HG02938 (cell line): ENCODE results near the gene NMRK1.

Experiments
- ATAC-seq: cut with Tn5 transposase; IDR thresholded peaks from one replicate; pipeline ENCODE4 v1.9.1; 2021; ENCODE audit warnings: mild to moderate bottlenecking, moderate library complexity; ENCODE audit not compliant: unreplicated experiment

NMRK1 gene

DNA sequence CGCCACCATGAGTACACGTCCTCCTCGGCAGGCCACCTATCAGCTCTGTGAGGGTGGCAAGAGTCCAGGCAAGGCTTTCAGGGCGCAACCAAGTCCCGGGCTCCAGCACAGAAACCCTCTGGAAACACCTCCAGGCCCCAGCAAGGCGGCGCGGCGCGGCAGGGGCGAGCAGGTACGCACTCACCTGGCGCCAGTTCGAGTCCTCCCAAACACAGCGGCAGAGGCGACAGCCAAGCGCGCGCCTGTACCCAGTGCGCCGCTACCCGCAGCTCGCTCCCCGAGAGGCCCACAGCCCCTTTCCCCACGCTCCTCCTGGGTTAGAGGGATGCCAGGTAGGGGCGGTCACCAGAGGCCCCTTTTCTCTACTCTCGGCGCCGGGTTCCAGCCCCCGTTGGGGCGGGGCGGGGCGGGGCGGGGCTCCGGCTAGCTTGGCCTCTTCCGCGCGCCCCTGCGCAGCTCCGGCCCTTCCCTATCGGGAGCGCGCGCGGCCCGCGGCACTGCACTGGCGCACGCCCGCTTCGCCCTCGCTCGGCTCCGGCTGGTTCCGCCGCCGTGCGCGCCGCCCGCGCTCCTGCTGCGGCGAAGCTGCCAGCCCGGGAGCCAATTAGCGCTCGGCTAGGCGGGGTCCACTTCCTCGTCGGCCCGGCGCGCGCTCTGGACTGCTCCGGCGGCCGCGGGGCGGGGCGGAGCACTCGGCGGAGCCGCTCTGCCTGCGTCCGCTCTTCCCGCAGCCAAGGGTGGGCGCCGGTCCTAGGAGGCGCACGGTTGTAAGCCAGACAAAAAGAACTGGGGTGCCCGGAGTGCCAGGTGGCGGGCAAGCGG is at the start of gene NMRK1, which contains the start of gene OSTF1:
NMRK1 (minus strand) TSS at position 332 of the 822 bp plus-strand sequence. CDS start 5,040 bp downstream, outside the sequence.
OSTF1 (plus strand) TSS at position 691 of the 822 bp plus-strand sequence. CDS start 179 bp downstream, outside the sequence.
- ATAC-seq = peak; percentile 75

DNA sequence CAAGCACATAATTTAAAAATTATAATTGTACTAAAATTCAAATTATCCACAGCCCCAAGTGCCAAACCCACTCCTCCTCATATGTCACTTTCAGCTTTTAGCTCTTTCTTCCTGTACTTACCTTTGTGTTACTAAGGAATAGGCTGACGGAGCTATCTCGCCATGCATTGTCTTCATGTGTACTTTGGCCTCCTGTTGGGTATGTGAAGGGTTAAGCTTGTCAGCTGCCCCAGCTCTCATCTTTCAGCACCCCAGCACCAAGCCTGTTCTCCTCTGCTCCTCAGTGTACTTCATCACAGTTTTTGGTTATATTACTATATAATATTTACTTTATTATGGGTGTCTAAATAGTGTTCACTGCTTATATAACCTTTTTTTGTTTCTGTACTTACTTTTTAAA is 46.5 kb upstream of the NMRK1 start:
- ATAC-seq = no peak

DNA sequence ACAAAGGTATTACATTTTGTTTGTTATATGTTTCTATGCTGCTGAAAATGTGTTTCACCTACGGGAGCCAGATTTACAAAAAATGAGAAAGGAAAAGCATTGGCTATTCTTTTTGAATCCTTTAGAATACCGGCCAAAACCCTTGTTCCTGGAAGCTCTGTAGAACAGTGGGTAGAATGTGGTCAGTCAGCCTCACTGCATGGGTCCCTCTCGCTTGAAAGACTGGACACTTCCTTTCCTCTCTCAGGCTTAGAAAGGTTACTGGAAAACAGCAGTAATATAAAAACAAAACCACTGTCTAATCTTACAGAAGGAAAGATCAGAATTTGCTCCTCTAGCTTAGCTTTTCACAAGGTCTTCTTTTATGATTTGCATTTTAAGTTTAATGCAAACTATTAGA is 45.4 kb upstream of the NMRK1 start:
- no peak for ATAC-seq

DNA sequence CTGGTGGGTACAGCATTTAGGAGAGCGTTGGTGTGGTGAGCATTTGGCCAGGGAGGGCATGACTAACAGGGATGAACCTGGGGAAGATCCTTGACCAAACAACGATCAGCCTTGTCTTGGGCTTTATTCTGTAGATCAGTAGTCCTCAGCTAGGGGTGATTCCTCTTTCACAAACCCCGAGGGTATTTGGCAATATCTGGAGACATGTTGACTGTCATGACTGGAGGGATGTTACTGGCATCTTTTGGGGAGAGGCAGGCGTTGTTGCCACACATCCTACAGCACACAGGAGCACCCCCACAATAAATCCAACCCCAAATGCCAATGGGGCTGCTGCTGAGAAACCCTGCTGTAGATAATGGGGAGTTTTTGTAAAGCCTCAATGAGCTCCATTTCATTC is 44.3 kb upstream of the NMRK1 start:
- ATAC-seq = no peak

DNA sequence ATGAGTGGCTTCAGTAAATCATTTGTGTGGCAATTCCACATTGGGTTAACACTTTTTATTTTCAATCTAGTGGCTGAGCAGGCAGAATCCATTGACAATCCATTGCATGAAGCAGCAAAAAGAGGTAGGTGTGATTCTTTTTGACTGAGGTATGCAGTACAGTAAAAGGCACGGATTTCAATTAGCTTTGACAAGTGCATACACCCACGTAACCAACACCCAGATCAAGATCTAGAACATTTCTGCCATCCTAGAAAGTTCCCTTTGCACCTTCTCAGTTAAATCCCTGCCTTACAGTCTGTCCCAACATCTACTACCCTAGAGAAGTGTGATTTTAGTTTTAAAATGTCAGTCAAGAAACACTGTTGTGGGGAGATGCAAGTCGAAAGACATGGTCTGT is 43.7 kb upstream of the NMRK1 start:
- ATAC-seq = no peak

DNA sequence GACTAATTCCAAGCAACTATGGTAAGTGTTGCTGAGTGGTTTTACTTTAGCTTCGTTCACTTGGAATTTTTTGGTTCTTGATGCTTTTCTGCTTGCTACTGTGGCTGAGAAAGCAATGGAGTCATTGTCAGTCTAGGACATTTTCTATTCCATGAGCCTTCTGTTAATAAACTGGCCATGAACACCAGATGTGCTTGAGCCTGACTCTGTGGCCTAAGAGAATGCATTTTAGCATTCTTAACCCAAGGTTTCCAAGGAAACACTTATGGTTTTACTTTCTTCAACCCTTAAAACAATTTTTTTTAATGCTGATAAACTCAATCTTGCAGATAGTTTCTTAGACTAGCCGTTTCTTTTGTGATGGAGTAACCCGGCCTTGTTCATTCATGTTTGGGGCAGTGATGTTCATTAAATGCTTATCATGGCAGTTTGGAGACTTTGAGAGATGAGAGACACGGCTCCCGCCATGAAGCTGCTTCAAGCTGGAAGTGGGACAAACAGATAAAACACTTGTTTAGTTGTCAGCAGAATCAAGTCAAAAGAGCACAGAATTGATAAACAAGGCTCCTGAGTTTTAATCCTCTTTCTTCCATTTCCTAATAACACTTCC is 42.8 kb upstream of the NMRK1 start:
- ATAC-seq = no peak

DNA sequence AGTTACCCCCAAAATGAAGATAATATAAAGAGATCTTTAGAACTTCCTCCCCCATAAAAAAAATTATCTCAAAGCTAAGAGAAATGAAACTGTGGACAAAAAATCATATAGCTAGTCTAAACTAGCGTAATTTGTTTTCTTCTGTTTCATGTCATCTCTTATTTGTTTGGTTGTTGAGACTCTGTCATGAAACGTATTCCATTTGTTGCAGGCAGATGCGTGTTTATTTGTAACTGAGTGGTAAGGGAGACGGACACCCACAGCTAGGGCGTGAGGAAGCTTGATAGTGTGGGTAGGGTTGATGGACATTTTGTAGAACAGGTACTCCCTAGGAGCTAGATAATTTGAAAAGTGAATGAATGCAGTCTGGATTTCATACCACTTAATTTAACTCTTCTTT is 42.2 kb upstream of the NMRK1 start:
- no peak for ATAC-seq

DNA sequence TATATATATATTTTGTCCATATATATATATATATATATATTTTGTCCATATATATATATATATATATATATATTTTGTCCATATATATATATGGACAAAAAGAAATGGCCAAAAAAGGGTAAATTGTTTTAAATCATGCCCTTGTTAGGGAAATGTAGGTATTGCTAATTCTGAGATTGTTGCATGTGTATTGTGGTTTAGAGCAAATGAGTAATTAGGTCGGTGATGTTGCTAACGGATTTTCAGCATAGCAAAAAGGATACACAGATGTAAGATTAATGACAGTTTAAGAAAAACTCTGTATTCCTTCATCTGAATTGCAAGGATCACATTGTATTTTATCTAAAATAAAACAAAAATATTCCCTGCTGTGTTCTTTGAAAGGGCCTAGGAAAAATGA is 40.6 kb upstream of the NMRK1 start:
- ATAC-seq = no peak

DNA sequence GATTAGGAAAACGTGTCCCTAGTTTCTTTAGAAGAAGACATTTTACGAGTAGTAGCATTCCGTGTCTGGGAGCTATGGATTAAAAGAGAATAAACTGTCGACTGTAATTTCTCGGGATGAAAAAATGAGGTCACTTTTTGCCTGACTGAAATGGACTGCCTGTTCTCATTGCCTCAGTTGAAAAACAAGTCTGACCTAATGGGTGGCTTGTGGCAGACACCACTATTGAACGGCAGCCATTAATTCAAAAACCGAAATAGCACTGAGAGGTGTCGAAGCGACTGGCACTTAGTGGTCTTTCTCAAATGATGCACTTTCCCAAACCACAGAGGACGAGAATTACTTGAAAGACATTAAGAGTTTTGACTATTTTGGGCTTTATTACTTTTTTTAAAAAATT is 35.7 kb upstream of the NMRK1 start:
- ATAC-seq = no peak

DNA sequence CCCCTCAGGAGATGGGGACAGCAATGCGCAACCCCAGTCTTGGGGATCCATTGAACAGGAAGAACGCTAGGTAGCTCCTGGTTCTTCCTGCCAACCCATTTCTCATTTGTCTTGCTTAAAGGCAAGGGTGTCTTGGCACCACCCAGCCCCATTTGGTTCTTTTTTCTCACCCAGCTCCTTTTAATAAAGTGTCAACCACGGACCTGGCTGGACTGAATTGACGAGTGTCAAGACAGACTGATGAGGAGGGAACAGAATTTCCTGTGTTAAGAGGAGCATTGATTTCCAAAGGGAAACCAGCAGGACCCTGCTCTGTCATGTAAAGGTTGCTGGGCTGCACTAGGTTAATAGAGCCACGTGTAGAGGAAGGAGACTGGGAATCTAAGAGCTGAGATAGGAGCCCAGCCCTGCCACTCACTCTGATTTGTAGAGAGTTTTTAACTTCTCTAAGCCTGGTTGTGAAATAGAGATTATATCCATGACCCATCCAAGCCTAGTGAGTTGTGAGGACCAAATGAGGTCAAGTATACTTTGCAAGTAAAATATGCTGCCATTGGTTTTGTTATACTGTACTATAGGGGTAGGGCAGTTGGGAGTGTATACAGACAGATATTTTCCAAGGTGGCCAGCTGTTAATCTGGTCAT is 34.1 kb upstream of the NMRK1 start:
- ATAC-seq = no peak

DNA sequence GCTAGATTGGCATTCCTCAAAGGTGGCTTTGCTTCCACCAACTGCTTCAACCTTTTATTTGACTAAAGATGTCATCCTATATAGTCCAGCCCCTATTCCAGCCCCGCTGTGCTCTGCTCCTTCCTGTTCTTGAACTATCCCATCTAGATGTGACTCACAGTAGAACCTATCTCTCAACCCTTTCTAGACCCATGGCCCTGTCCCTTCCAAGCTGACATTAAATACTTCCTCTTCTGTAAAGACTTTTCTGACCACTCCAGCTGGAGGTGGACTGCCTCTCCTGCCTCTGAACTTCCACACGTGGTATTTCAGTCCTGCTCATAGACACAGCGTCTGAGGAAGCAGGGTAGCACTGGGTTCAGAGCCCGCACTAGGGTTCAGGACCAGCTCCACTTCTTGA is 32.7 kb upstream of the NMRK1 start:
- no peak for ATAC-seq

DNA sequence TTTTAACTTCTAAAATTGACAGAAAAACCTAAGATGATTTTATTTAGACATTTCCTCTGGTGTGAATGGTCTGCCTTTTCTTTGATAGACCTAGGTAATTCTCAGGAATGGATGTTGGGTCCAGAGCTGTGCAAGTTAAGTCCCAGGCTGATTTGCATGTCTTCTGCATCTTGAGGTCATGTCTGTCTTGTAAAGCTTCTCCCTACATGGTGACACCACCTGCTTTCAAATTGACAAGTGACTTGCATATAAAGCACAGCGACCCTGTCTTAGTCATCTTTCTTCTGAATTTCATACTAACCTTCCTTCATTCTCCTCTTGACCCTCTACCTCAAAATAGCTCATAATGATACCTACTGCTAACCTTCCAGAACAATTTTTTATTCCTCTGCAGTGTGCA is 29.6 kb upstream of the NMRK1 start:
- ATAC-seq = no peak

DNA sequence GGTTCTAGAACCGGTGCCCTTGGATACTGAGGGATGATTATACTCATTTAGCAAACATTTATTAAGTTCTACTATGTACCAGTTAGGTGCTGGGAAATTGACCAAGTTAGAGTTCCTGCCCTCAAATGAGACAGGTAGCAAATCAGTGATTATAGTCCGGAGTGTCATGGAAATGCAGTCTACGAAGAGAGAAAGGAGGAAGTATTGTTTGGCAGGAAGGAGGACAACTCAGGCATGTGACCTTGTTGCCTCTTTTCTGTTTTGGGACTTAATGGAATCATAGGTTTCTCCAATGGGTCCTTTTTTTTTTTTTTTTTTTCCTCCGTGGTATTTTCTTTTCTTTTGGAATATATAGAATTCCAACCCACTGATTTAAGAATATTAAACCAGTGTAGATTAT is 28.4 kb upstream of the NMRK1 start:
- no peak for ATAC-seq

DNA sequence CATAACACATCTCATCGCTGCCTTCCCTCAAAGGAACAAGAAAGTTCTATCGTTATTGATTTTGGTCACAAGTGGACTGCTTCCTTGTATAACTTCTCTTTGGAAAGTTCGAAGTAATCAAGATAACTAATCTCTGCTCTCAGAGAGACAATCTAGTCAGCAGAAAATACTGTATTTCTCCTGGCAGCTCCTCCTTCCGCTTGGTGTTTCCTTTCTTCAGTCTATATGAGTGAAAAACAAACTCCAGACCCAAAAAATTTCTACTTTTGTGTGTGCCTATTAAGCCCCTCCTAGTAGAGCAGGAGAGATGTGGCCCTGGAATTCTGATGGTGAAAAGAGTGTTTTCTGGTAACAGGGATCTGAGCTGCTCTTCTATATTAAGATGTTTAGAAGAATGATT is 24.8 kb upstream of the NMRK1 start:
- ATAC-seq = no peak

DNA sequence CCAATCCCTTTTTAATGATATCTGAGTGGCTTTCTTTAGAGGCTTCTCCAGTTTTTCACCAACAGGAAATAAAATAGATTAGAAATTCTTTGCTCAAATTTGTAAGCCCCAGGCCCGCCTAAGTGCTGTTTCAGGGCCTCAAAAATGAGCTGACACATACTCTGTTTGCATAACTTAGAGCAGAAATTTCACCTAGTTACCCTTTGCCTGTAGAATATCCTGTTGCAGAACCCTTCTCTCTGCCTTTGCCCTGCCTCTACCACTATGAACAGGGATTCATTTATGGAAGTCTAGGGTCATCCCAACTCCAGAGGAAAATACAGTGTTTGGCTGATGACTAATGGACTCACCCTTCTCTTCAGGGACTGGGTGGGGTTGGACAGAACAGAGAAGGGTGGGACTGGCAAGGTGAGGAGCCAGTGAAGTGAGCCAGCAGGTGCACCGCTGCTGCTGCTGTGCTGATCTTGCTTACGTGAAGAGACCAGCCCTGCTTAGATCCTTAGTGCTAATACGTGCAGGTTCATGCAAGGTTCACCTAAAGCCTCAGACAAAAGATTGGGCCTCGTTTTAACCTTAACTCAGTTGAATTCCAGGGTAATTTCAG is 23.2 kb upstream of the NMRK1 start:
- ATAC-seq = no peak

DNA sequence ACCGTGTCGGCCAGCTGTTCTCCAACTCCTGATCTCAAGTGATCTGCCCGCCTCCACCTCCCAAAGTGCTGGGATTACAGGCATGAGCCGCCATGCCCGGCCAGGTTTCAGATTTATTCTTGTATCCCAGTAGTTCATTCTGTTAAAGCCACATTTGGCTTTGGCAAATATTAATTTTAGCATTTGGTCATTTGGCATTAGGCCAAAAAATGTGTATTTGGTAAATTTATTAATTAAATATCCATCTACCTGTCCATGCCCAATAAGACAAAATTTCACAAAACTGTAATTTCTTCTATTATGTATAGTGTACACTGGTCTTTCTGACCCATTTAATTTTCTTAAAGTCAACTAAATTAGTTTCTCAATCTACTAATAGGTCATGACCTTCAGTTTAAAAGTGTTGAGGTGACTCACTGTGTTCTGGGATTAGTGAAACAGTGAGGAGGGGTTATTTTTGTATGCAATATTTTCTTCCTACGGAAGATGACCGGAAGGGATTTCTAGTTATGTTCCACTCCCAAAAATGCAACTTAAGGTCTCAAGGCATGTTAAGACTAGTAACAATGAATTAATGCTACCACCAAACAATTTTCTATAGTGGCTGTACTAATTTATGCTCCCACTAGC is 21.4 kb upstream of the NMRK1 start:
- ATAC-seq = no peak

DNA sequence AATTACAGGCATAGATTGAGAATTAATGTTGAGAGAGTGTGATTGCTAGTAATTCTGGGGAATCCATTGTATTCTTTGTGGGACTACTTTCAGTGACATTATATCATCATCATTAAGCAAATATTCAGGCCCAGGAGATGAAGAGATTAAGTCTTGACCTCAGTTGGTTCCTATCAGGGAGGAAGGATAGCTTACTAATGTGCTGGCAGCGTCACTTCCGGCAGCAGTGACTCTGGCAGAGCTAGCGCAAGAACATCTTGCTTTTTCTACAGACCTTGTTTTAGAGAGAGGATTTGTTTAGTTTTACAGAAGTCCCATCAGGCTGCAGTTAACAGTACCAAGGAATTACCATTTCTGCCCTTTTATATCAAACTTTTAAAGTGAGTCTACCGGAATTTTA is 20.6 kb upstream of the NMRK1 start:
- ATAC-seq = no peak

DNA sequence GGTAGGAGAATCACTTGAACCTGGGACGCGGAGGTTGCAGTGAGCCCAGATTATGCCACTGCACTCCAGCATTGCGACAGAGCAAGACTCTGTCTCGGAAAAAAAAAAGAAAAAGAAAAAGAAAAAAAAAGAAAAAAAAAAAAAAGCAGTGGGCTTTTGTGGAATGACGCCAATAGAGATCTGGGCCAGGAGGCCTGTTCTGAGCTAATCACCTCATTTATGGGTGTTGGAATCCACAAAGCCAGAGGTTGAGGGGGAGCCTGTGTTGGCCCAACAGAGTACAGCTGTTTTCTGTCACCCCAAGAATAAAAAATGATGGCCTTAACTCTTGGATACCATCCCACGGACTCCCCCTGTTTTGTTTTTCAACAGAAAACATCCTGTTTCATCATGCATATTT is 18.9 kb upstream of the NMRK1 start:
- ATAC-seq = no peak

DNA sequence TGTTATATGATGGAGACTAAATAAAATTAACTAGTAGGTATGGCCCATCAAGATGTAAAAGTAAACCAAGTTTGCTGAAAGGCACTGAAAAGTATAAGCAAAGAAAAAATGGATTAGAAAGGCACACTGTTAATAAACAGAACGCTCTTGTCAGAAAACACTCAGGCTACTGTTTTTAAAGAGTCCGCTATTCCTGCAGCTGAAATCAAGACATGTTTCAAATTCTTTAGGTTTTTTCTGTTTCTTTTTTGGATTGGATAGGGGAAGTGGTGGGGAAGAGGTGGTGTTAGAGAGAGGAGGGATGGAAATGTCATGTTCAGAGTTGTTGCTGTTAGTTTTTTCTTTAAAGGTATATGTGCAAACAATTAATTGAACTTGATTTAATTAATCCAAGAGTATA is 17.9 kb upstream of the NMRK1 start:
- ATAC-seq = no peak

DNA sequence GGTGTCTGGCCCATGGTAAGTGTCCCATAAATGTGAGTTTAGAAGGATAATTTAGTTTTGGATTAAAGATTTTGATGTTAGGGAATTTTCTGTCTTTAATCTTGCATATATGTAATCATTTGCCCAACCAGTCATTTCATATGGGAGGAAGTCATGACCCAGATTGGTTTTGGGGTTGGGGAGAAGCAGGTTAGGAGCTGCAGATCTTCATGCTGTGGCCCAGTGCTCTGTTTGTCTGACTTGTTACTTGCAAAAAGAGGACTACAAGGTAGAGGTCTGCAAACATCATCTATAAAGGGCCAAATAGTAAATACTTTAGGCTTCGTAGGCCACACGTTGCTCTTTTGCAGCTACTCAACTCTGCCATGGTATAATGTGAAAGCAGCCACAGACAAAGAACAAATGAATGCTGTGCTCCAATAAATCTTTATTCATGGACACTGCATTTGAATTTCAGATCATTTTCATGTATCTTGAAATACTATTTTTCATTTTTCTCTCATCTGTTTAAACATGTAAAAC is 17.1 kb upstream of the NMRK1 start:
- ATAC-seq = no peak

DNA sequence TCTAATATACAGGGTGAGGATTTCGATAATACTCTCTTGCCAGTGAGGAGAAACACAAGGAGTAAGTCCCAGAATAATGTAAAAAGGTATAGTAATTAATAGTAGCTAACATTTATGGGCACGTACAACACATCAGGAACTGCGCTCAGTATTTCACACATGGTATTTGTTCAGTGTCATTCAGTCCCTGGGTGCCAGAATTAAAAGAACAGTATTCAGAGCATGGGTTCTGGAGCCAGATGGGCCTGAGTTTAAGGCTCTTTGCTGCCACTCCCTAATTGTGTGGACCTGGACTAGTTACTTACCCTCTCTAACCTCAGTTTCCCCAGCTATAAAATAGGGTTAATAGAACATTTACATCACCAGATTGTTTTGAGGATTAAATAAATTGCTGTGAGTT is 16.7 kb upstream of the NMRK1 start:
- no peak for ATAC-seq
